ENCODE measurements around the gene BMPR2. TPM values are rescaled to one million over a fixed set of nuclear protein-coding genes. Genes with fewer than 3 reads are reported as not detected.
A peak's percentile ranks its signal among the peaks of the same experiment; 100 is the strongest.
"Not testable (repeated sequence)": the region's sequence is repeated elsewhere in the genome, so short reads cannot be mapped to it uniquely, and the experiment has no call there.

The BMPR2 gene
- total and polyA plus RNA-seq, 2 experiments from 2014 or later, result 12.7 to 24.9 TPM

- Histone ChIP-seq H3K36me3 (no peaks in the 10 kb centered on the region), H3K4me1 (ENCODE audit: low read depth) (no peaks in the 10 kb centered on the region), H3K27me3 (no peaks in the 10 kb centered on the region), H3K27ac (no peak overlapping the region), H3K4me3 (no peak overlapping the region), H3K9me3 (ENCODE audit: low read depth) (no peaks in the 10 kb centered on the region)
- no peak for DNase-seq (ENCODE audit: low read depth in 1 of 2, low spot score in 1 of 2)
- no peak for TF ChIP-seq CTCF (IDR thresholded peaks at IDR 0.05; ENCODE audit: low read depth, low read length)
Measured at GRCh38 chr2:202360646-202361045, 15.5 kb upstream of the BMPR2 start.

DNA sequence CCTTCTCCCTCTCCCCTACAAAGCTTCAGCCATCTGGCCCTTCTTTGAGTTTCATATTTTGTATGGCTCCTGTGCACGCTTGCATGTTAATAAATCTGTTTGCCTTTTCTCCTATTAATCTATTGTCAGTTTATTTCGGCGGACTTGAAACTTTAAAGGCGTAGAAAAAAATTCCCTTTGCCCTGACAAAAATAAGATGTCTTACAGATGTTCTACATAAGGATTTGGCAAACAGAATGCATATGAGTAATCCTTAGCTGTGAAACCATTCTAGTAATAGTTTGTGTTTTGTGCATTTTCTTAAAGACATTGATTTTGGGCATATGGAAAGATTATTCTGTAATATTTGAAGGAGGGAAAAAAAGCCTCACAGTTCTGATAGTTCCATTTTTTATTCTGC lies 15.0 kb upstream of the BMPR2 start:
- DNase-seq (ENCODE audit: low read depth in 1 of 2, low spot score in 1 of 2), result peak in 1 of 2 donors; percentile 77
- Histone ChIP-seq H3K27me3 (no peaks in the 10 kb centered on the region), H3K9me3 (ENCODE audit: low read depth) (no peaks in the 10 kb centered on the region), H3K4me1 (ENCODE audit: low read depth) (no peaks in the 10 kb centered on the region), H3K36me3 (no peaks in the 10 kb centered on the region), H3K27ac (no peak overlapping the region), H3K4me3 (no peak overlapping the region)
- no peak for TF ChIP-seq CTCF (IDR thresholded peaks at IDR 0.05; ENCODE audit: low read depth, low read length)

DNA sequence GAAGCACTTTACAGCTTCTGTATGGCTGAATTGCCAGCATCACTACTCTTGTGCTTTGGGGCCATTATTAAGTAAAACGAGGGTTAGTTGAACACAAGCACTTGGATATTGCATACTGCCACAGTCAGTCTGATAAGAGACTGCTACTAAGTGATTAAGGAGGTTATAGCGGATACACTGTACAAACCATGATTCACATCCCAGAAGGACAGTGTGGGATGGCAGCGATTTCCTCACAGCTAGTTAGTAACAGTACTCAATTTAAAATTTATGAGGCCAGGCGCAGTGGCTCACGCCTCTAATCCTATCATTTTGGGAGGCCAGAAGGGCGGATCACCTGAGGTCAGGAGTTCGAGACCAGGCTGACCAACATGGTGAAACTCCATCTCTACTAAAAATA lies 2.6 kb upstream of the BMPR2 start:
- TF ChIP-seq CTCF (IDR thresholded peaks at IDR 0.05; ENCODE audit: low read depth, low read length), result no peak
- no peaks in the 10 kb centered on the region for H3K36me3 ChIP-seq
- no peaks in the 10 kb centered on the region for H3K27me3 ChIP-seq
- H3K9me3 ChIP-seq (ENCODE audit: low read depth), result no peaks in the 10 kb centered on the region
- no peak overlapping the region for H3K27ac ChIP-seq
- no peak overlapping the region for H3K4me3 ChIP-seq
- H3K4me1 ChIP-seq (ENCODE audit: low read depth), result peaks cover 4% of the 10 kb centered on the region
- DNase-seq (ENCODE audit: low read depth in 1 of 2, low spot score in 1 of 2), result peak in 1 of 2 donors; percentile 74

DNA sequence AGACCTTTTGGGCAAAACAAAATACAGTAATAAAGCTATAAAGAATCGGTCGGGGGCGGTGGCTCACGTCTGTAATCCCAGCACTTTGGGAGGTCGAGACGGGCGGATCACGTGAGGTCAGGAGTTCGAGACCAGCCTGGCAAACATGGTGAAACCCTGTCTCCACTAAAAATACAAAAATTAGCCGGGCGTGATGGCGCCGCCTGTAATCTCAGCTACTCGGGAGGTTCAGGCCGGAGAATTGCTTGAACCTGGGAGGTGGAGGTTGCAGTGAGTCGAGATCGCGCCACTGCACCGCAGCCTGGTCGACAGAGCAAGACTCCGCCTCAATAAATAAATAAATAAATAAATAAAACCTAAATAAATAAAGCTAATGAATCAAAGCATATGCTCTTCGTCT lies 1.7 kb upstream of the BMPR2 start:
- H3K4me1 ChIP-seq (ENCODE audit: low read depth); H3K9me3 ChIP-seq (ENCODE audit: low read depth); DNase-seq (ENCODE audit: low read depth in 1 of 2, low spot score in 1 of 2); H3K36me3 ChIP-seq; H3K27me3 ChIP-seq: not testable (repeated sequence)
- Histone ChIP-seq H3K4me3 (peak overlapping the region; percentile 76), H3K27ac (peak overlapping the region; percentile 93)

DNA sequence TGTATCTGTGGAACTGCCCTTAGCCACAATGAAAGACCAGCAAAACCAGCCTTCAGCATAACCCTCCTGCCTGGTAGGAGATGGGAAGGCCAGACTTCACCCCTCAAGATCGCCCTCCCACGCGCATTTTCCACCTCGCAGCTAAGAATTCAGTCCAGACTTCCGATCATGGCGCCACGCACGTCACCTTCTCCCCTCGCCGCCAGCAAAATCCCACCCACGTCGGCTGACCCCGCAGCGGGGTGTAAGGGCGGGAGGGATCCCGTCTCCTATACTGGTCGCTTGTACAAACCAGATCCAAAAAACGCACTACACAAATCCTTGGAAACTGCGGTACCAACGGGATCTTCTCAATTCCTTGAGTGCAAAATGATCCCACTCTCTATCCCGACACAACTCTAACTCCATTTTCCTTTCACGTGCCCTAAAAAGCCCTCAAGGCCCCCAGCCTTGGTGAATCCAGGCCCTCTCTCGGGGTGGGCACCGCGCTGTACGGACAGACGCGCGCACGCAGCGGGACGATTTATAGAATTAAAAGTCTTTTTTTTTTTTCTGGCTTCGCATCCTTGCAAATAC lies 1.0 kb upstream of the BMPR2 start:
- Histone ChIP-seq H3K27ac (peak overlapping the region; percentile 93), H3K4me1 (ENCODE audit: low read depth) (peaks cover 10% of the 10 kb centered on the region), H3K4me3 (peak overlapping the region; percentile 76), H3K9me3 (ENCODE audit: low read depth) (no peaks in the 10 kb centered on the region), H3K36me3 (no peaks in the 10 kb centered on the region), H3K27me3 (no peaks in the 10 kb centered on the region)
- TF ChIP-seq CTCF (IDR thresholded peaks at IDR 0.05; ENCODE audit: low read depth, low read length), result no peak
- DNase-seq (ENCODE audit: low read depth in 1 of 2, low spot score in 1 of 2), result peak; percentile 51 to 93

DNA sequence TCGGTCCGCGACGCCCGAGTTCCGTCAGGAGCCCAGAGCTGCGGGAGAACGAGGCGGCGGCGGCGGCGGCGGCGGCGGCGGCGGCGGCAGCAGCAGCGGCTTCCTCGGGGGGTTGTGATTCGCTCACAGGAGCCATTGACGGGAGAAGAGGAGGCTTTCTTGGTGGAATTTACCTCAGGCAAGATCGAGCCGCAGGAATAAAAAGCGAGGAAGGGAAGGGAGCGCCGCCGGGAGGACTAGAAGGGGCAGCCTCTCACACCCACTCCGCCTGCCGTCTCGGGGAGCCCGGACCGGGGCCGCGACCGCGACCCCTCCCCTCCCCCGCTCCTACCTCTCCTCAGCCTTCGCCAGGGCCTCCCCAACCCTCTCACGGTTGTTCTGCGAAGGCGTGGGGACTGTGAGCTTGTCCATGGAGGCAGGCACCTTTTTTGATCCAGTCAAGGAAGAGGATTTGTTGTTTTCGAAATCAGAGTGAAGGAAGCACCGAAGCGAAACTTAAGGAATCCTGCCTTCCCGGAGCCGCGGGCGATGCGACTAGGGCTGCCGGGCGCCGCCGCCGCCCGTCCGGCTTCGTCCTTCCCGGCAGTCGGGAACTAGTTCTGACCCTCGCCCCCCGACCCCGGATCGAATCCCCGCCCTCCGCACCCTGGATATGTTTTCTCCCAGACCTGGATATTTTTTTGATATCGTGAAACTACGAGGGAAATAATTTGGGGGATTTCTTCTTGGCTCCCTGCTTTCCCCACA lies 506 bp downstream of the BMPR2 start:
- Histone ChIP-seq H3K4me1 (ENCODE audit: low read depth) (peaks cover 13% of the 10 kb centered on the region), H3K27ac (peak overlapping the region; percentile 93), H3K27me3 (no peaks in the 10 kb centered on the region), H3K36me3 (no peaks in the 10 kb centered on the region), H3K4me3 (peak overlapping the region; percentile 76), H3K9me3 (ENCODE audit: low read depth) (no peaks in the 10 kb centered on the region)
- peak in 1 of 2 donors; percentile 54 for DNase-seq (ENCODE audit: low read depth in 1 of 2, low spot score in 1 of 2)
- TF ChIP-seq CTCF (IDR thresholded peaks at IDR 0.05; ENCODE audit: low read depth, low read length), result no peak

Data from cardiac muscle cell (in vitro differentiated cells and primary cell).